Measurements from ENCODE around the gene NBAS. TPM values are rescaled to one million over a fixed set of nuclear protein-coding genes. Genes with fewer than 3 reads are reported as not detected.

Gene NBAS
- polyA plus RNA-seq, 2 of the 4 experiments (the other 2 are of a cell fraction), result 16.7 to 34.9 TPM

- no peaks in the 10 kb centered on the region for H3K4me1 ChIP-seq
- H3K4me3 ChIP-seq, result no peak overlapping the region
- H3K9me3 ChIP-seq, result no peaks in the 10 kb centered on the region
- ATAC-seq (no peak), DNase-seq (ENCODE audit: low read depth in 1 of 2, low spot score in 1 of 2) (no peak), FAIRE-seq (no peak)
- TF ChIP-seq CHD2 (IDR thresholded peaks at IDR 0.05; ENCODE audit: low read length, partially characterized antibody) (no peak), RCOR1 (IDR thresholded peaks at IDR 0.05; ENCODE audit: low read depth, low read length) (no peak)
- POLR2A ChIA-PET, result no interaction called here
- H3K27ac ChIP-seq, result no peak overlapping the region
- H3K4me2 ChIP-seq, result no peak overlapping the region
- CTCF ChIA-PET, result no interaction called here
- 89% methylated on average over 2 of the region's 2 CpGs for WGBS (ENCODE audit: missing lambda C conversion rate)
These were observed 124.9 kb downstream of the NBAS start for GRCh38 chr2:15436195-15436594.

- ATAC-seq (no peak), DNase-seq (ENCODE audit: low read depth in 1 of 2, low spot score in 1 of 2) (no peak), FAIRE-seq (no peak)
- ChIA-PET POLR2A (no interaction called here), CTCF (no interaction called here)
- Histone ChIP-seq H3K9me3 (no peaks in the 10 kb centered on the region), H3K27ac (no peak overlapping the region), H3K4me2 (no peak overlapping the region), H3K4me3 (no peak overlapping the region), H3K4me1 (no peaks in the 10 kb centered on the region)
- TF ChIP-seq CHD2 (IDR thresholded peaks at IDR 0.05; ENCODE audit: low read length, partially characterized antibody), result no peak
- no peak for TF ChIP-seq EHF (CRISPR knock-in tag; IDR thresholded peaks at IDR 0.05)
- no peak for TF ChIP-seq RARB (CRISPR knock-in tag; IDR thresholded peaks at IDR 0.05)
- no peak for TF ChIP-seq RFX5 (IDR thresholded peaks at IDR 0.05)
- TF ChIP-seq NR3C1 (IDR thresholded peaks at IDR 0.05), result no peak
- no peak for TF ChIP-seq E2F6 (IDR thresholded peaks at IDR 0.05; ENCODE audit: borderline replicate concordance, low read depth)
- no peak for TF ChIP-seq JUNB (IDR thresholded peaks at IDR 0.05)
- no peak for TF ChIP-seq MAX (IDR thresholded peaks at IDR 0.05)
- TF ChIP-seq HOXB5 (CRISPR knock-in tag; IDR thresholded peaks at IDR 0.05), result no peak
- no peak for TF ChIP-seq ZC3H11A (IDR thresholded peaks at IDR 0.05)
- TF ChIP-seq TP53 (CRISPR knock-in tag; IDR thresholded peaks at IDR 0.05), result no peak
- no peak for TF ChIP-seq MYC (IDR thresholded peaks at IDR 0.05; ENCODE audit: borderline replicate concordance, low read length)
- no peak for TF ChIP-seq JUN (IDR thresholded peaks at IDR 0.05)
- no peak for TF ChIP-seq RNF2 (IDR thresholded peaks at IDR 0.05; ENCODE audit: borderline replicate concordance, low read depth)
- WGBS (ENCODE audit: missing lambda C conversion rate), result 70% methylated on average over 5 of the region's 5 CpGs
These were observed 125.7 kb downstream of the NBAS start for GRCh38 chr2:15435474-15435873.

GRCh38 chr2:15432642-15433256 is 128.4 kb downstream of the NBAS start:
- Histone ChIP-seq H3K4me3 (no peak overlapping the region), H3K27ac (no peak overlapping the region), H3K9me3 (no peaks in the 10 kb centered on the region), H3K4me2 (no peak overlapping the region), H3K4me1 (no peaks in the 10 kb centered on the region)
- ChIA-PET POLR2A (no interaction called here), CTCF (interaction anchor here (0.6 to 1.2 kb wide), 2 partner anchors 41 to 181 kb away, joined by 3 to 4 read pairs; no protein-coding TSS in a partner anchor)
- FAIRE-seq (no peak), ATAC-seq (no peak), DNase-seq (ENCODE audit: low read depth in 1 of 2, low spot score in 1 of 2) (no peak)
- WGBS (ENCODE audit: missing lambda C conversion rate), result 77% methylated on average over 5 of the region's 5 CpGs
- no peak for TF ChIP-seq RCOR1 (IDR thresholded peaks at IDR 0.05; ENCODE audit: low read depth, low read length)
- no peak for TF ChIP-seq EHMT2 (IDR thresholded peaks at IDR 0.05; ENCODE audit: low read depth)
- no peak for TF ChIP-seq PBX3 (IDR thresholded peaks at IDR 0.05)
- no peak for TF ChIP-seq REST (IDR thresholded peaks at IDR 0.05)
- TF ChIP-seq ZC3H11A (IDR thresholded peaks at IDR 0.05), result no peak
- TF ChIP-seq CEBPB (IDR thresholded peaks at IDR 0.05), result no peak
- no peak for TF ChIP-seq HES2 (IDR thresholded peaks at IDR 0.05)
- TF ChIP-seq NR3C1 (IDR thresholded peaks at IDR 0.05), result no peak
- no peak for TF ChIP-seq RARB (CRISPR knock-in tag; IDR thresholded peaks at IDR 0.05)
- no peak for TF ChIP-seq TP53 (CRISPR knock-in tag; IDR thresholded peaks at IDR 0.05)
- no peak for TF ChIP-seq HOXB5 (CRISPR knock-in tag; IDR thresholded peaks at IDR 0.05)
- no peak for TF ChIP-seq JUN (IDR thresholded peaks at IDR 0.05)

Measured in A549 (cell line).